Measurements from ENCODE around the gene TRPV2.
"Not testable (repeated sequence)": the region's sequence is repeated elsewhere in the genome, so short reads cannot be mapped to it uniquely, and the experiment has no call there.

TRPV2 gene

GRCh38 chr17:16386126-16386507 is 29.3 kb upstream of the TRPV2 start:
- not testable (repeated sequence) for DNase-seq; H4K91ac ChIP-seq (ENCODE audit: low read depth, low read length); H2AK5ac ChIP-seq (ENCODE audit: low read length); H3K9me3 ChIP-seq (ENCODE audit: insufficient read depth, low read depth, low read length); H3K27me3 ChIP-seq (ENCODE audit: insufficient read depth, low read length); H2BK12ac ChIP-seq (ENCODE audit: low read length); H2BK5ac ChIP-seq (ENCODE audit: low read depth, low read length, poor library complexity); H3K4me3 ChIP-seq (ENCODE audit: low read depth, low read length); H3K79me2 ChIP-seq (ENCODE audit: control insufficient read depth, insufficient read depth, low read length, poor library complexity); H4K12ac ChIP-seq (ENCODE audit: low read depth, low read length); H3K23ac ChIP-seq (ENCODE audit: low read length); H2BK120ac ChIP-seq (ENCODE audit: insufficient read depth, low read length, poor library complexity); H3K27ac ChIP-seq (ENCODE audit: low read depth, low read length); H3K9ac ChIP-seq (ENCODE audit: low read length); H3K4me1 ChIP-seq (ENCODE audit: control insufficient read depth in 1 of 2, insufficient read depth in 2 of 2, low read length in 2 of 2); H4K8ac ChIP-seq (ENCODE audit: low read depth, low read length); H2AFZ ChIP-seq (ENCODE audit: insufficient read depth, low read length, poor library complexity); H3K79me1 ChIP-seq (ENCODE audit: low read length); H3K14ac ChIP-seq (ENCODE audit: low read length); H3K4ac ChIP-seq (ENCODE audit: low read depth, low read length); H3K18ac ChIP-seq (ENCODE audit: low read length)
- no CpG with 5 or more reads among the region's 23 CpGs for WGBS (ENCODE audit: extremely low coverage, insufficient coverage, insufficient read length)
- Histone ChIP-seq H3K4me2 (ENCODE audit: low read length) (peak overlapping the region; percentile 94), H3K36me3 (ENCODE audit: control insufficient read depth in 1 of 2, insufficient read depth in 2 of 2, low read length in 2 of 2) (peaks cover 13 to 21% of the 10 kb centered on the region in 2 experiments)

- no peak overlapping the region for H3K4ac ChIP-seq (ENCODE audit: low read depth, low read length)
- H3K27me3 ChIP-seq (ENCODE audit: insufficient read depth, low read length): no peaks in the 10 kb centered on the region
- no peak overlapping the region for H3K27ac ChIP-seq (ENCODE audit: low read depth, low read length)
- H2BK120ac ChIP-seq (ENCODE audit: insufficient read depth, low read length, poor library complexity): no peak overlapping the region
- no peak overlapping the region for H4K12ac ChIP-seq (ENCODE audit: low read depth, low read length)
- H3K23ac ChIP-seq (ENCODE audit: low read length): no peak overlapping the region
- no peaks in the 10 kb centered on the region for H3K36me3 ChIP-seq (ENCODE audit: control insufficient read depth in 1 of 2, insufficient read depth in 2 of 2, low read length in 2 of 2)
- no peak overlapping the region for H2BK12ac ChIP-seq (ENCODE audit: low read length)
- H3K4me1 ChIP-seq (ENCODE audit: control insufficient read depth in 1 of 2, insufficient read depth in 2 of 2, low read length in 2 of 2): no peaks in the 10 kb centered on the region
- no peaks in the 10 kb centered on the region for H3K79me2 ChIP-seq (ENCODE audit: control insufficient read depth, insufficient read depth, low read length, poor library complexity)
- no peak overlapping the region for H2AK5ac ChIP-seq (ENCODE audit: low read length)
- H4K91ac ChIP-seq (ENCODE audit: low read depth, low read length): no peak overlapping the region
- no peaks in the 10 kb centered on the region for H3K9me3 ChIP-seq (ENCODE audit: insufficient read depth, low read depth, low read length)
- H3K9ac ChIP-seq (ENCODE audit: low read length): no peak overlapping the region
- peaks cover 3% of the 10 kb centered on the region for H3K79me1 ChIP-seq (ENCODE audit: low read length)
- H4K8ac ChIP-seq (ENCODE audit: low read depth, low read length): no peak overlapping the region
- no peak overlapping the region for H3K4me2 ChIP-seq (ENCODE audit: low read length)
- no CpG with 5 or more reads among the region's 13 CpGs for WGBS (ENCODE audit: extremely low coverage, insufficient coverage, insufficient read length)
- no peak overlapping the region for H2AFZ ChIP-seq (ENCODE audit: insufficient read depth, low read length, poor library complexity)
- no peak for DNase-seq
- no peak overlapping the region for H3K14ac ChIP-seq (ENCODE audit: low read length)
- H3K4me3 ChIP-seq (ENCODE audit: low read depth, low read length): no peak overlapping the region
- H2BK5ac ChIP-seq (ENCODE audit: low read depth, low read length, poor library complexity): no peak overlapping the region
- no peak overlapping the region for H3K18ac ChIP-seq (ENCODE audit: low read length)
Measured at GRCh38 chr17:16391451-16391850, 23.9 kb upstream of the TRPV2 start.

- not testable (repeated sequence) for H2BK120ac ChIP-seq (ENCODE audit: insufficient read depth, low read length, poor library complexity); H3K14ac ChIP-seq (ENCODE audit: low read length); H2AK5ac ChIP-seq (ENCODE audit: low read length); H4K12ac ChIP-seq (ENCODE audit: low read depth, low read length); H3K27me3 ChIP-seq (ENCODE audit: insufficient read depth, low read length); H3K4me2 ChIP-seq (ENCODE audit: low read length); H3K9ac ChIP-seq (ENCODE audit: low read length); H3K36me3 ChIP-seq (ENCODE audit: control insufficient read depth in 1 of 2, insufficient read depth in 2 of 2, low read length in 2 of 2); H4K8ac ChIP-seq (ENCODE audit: low read depth, low read length); H3K27ac ChIP-seq (ENCODE audit: low read depth, low read length); H3K9me3 ChIP-seq (ENCODE audit: insufficient read depth, low read depth, low read length); H3K18ac ChIP-seq (ENCODE audit: low read length); H3K4me3 ChIP-seq (ENCODE audit: low read depth, low read length); H2BK5ac ChIP-seq (ENCODE audit: low read depth, low read length, poor library complexity); H2BK12ac ChIP-seq (ENCODE audit: low read length); H3K23ac ChIP-seq (ENCODE audit: low read length); H3K79me2 ChIP-seq (ENCODE audit: control insufficient read depth, insufficient read depth, low read length, poor library complexity); H4K91ac ChIP-seq (ENCODE audit: low read depth, low read length); H3K4me1 ChIP-seq (ENCODE audit: control insufficient read depth in 1 of 2, insufficient read depth in 2 of 2, low read length in 2 of 2); H3K79me1 ChIP-seq (ENCODE audit: low read length); H2AFZ ChIP-seq (ENCODE audit: insufficient read depth, low read length, poor library complexity); H3K4ac ChIP-seq (ENCODE audit: low read depth, low read length)
- no CpG with 5 or more reads among the region's 11 CpGs for WGBS (ENCODE audit: extremely low coverage, insufficient coverage, insufficient read length)
- DNase-seq: peak; percentile 81 to 89
Measured at GRCh38 chr17:16392491-16392890, 22.9 kb upstream of the TRPV2 start.

- H3K9ac ChIP-seq (ENCODE audit: low read length); H3K9me3 ChIP-seq (ENCODE audit: insufficient read depth, low read depth, low read length); H3K27me3 ChIP-seq (ENCODE audit: insufficient read depth, low read length); H3K4me2 ChIP-seq (ENCODE audit: low read length); H4K12ac ChIP-seq (ENCODE audit: low read depth, low read length); H3K4me3 ChIP-seq (ENCODE audit: low read depth, low read length); H3K36me3 ChIP-seq (ENCODE audit: control insufficient read depth in 1 of 2, insufficient read depth in 2 of 2, low read length in 2 of 2); DNase-seq; H2BK12ac ChIP-seq (ENCODE audit: low read length); H4K91ac ChIP-seq (ENCODE audit: low read depth, low read length); H3K79me2 ChIP-seq (ENCODE audit: control insufficient read depth, insufficient read depth, low read length, poor library complexity); H3K23ac ChIP-seq (ENCODE audit: low read length); H2AFZ ChIP-seq (ENCODE audit: insufficient read depth, low read length, poor library complexity); H2BK5ac ChIP-seq (ENCODE audit: low read depth, low read length, poor library complexity); H2AK5ac ChIP-seq (ENCODE audit: low read length); H3K4ac ChIP-seq (ENCODE audit: low read depth, low read length); H3K18ac ChIP-seq (ENCODE audit: low read length); H3K27ac ChIP-seq (ENCODE audit: low read depth, low read length); H3K79me1 ChIP-seq (ENCODE audit: low read length); H4K8ac ChIP-seq (ENCODE audit: low read depth, low read length); H2BK120ac ChIP-seq (ENCODE audit: insufficient read depth, low read length, poor library complexity): not testable (repeated sequence)
- Histone ChIP-seq H3K14ac (ENCODE audit: low read length) (peak overlapping the region; percentile 34), H3K4me1 (ENCODE audit: control insufficient read depth in 1 of 2, insufficient read depth in 2 of 2, low read length in 2 of 2) (peaks cover 8 to 13% of the 10 kb centered on the region in 2 experiments)
- no CpG with 5 or more reads among the region's 4 CpGs for WGBS (ENCODE audit: extremely low coverage, insufficient coverage, insufficient read length)
Measured at GRCh38 chr17:16395887-16396286, 19.5 kb upstream of the TRPV2 start.
